Bronchial epithelial cell (primary cell): ENCODE results near the gene ITFG1. TPM values are rescaled to one million over a fixed set of nuclear protein-coding genes. Genes with fewer than 3 reads are reported as not detected.

Experiments used
- DNase-seq: peaks from one replicate; pipeline ENCODE4 v3.0.0-alpha.2; 2010; ENCODE audit warnings: low read depth
- FAIRE-seq: peaks from 2 replicates; lab custom pipeline; 2011; peaks lifted over from hg19 to GRCh38; lab: Jason Lieb, UNC
- H3K27me3 ChIP-seq: 2 replicates; pipeline ENCODE4 v1.5.1; 2011; ENCODE audit warnings: low read length; ENCODE audit not compliant: control insufficient read depth, insufficient read depth
- H3K36me3 ChIP-seq: 2 replicates; pipeline ENCODE4 v1.5.1; 2011; ENCODE audit warnings: low read length; ENCODE audit not compliant: control insufficient read depth, insufficient read depth
- H3K4me3 ChIP-seq: 2 replicates; pipeline ENCODE4 v1.5.1; 2011; ENCODE audit warnings: mild to moderate bottlenecking, low read depth, low read length, control low read depth
- CTCF ChIP-seq: IDR thresholded peaks from 2 replicates; pipeline ENCODE4 v1.5.1; 2011; ENCODE audit warnings: mild to moderate bottlenecking, moderate library complexity, low read length, control low read depth, inconsistent platforms; ENCODE audit not compliant: insufficient read depth, severe bottlenecking
- total RNA-seq: library from RNA; depleted of rRNA; stranded (reverse); fragments of >200 nt; gene quantifications from 2 replicates; pipeline ENCODE4 v1.2.1, GENCODE V29; 2014

ITFG1 gene
- total RNA-seq, 1 donor from 2014 or later, result 47.4 TPM

GRCh38 chr16:47461598-47462266, 869 bp upstream of the ITFG1 start:
- no peak for TF ChIP-seq CTCF
- Histone ChIP-seq H3K27me3 (no peaks in the 10 kb centered on the region), H3K4me3 (peak overlapping the region; percentile 92), H3K36me3 (no peaks in the 10 kb centered on the region)
- DNase-seq (peak; percentile 80), FAIRE-seq (no peak)

- DNase-seq, result peak; percentile 23
- TF ChIP-seq CTCF, result no peak
- peaks cover 2% of the 10 kb centered on the region for H3K36me3 ChIP-seq
- H3K27me3 ChIP-seq, result no peaks in the 10 kb centered on the region
- peak overlapping the region; percentile 92 for H3K4me3 ChIP-seq
- FAIRE-seq, result no peak
These were observed 528 bp downstream of the ITFG1 start for GRCh38 chr16:47460359-47460710.

GRCh38 chr16:47459603-47460002, 1.3 kb downstream of the ITFG1 start:
- Histone ChIP-seq H3K4me3 (no peak overlapping the region), H3K27me3 (no peaks in the 10 kb centered on the region), H3K36me3 (peaks cover 3% of the 10 kb centered on the region)
- DNase-seq, result no peak
- no peak for TF ChIP-seq CTCF
- no peak for FAIRE-seq

- FAIRE-seq (no peak), DNase-seq (no peak)
- Histone ChIP-seq H3K36me3 (peaks cover 5% of the 10 kb centered on the region), H3K4me3 (no peak overlapping the region), H3K27me3 (no peaks in the 10 kb centered on the region)
- TF ChIP-seq CTCF, result no peak
These were observed 2.5 kb downstream of the ITFG1 start for GRCh38 chr16:47458331-47458730.

- TF ChIP-seq CTCF, result no peak
- DNase-seq, result no peak
- no peak for FAIRE-seq
- Histone ChIP-seq H3K27me3 (no peaks in the 10 kb centered on the region), H3K4me3 (no peak overlapping the region), H3K36me3 (peaks cover 4% of the 10 kb centered on the region)
These were observed 11.1 kb downstream of the ITFG1 start for GRCh38 chr16:47449788-47450187.
